SW 1271 (cell line): Measurements from ENCODE around the gene TMEM243.

Experiments
- DNase-seq, 2 experiments: peaks; one replicate each; lab custom pipeline; 2025; lab: John Stamatoyannopoulos, UW

The TMEM243 gene

GRCh38 chr7:87156709-87157108 is 62.8 kb downstream of the TMEM243 start:
- DNase-seq, result no peak

- DNase-seq, result no peak
Measured at GRCh38 chr7:87155788-87156187, 63.7 kb downstream of the TMEM243 start.

- no peak for DNase-seq
Measured at GRCh38 chr7:87154569-87154968, 65.0 kb downstream of the TMEM243 start.

GRCh38 chr7:87154166-87154565 is 65.4 kb downstream of the TMEM243 start:
- no peak for DNase-seq

- peak in 1 of 2 experiments; percentile 48 for DNase-seq
Measured at GRCh38 chr7:87152897-87153641, 66.5 kb downstream of the TMEM243 start.

GRCh38 chr7:87152112-87152896 is 67.2 kb downstream of the TMEM243 start, which contains the start of gene DMTF1:
Gene DMTF1, plus strand, starts transcription at chr7:87152453. Its CDS starts 12,489 bp downstream, at chr7:87164942.
- DNase-seq, result peak; percentile 91 to 92

- no peak for DNase-seq
Measured at GRCh38 chr7:87151729-87152111, 67.8 kb downstream of the TMEM243 start.

GRCh38 chr7:87151002-87151728 is 68.4 kb downstream of the TMEM243 start:
- DNase-seq, result no peak

GRCh38 chr7:87148332-87148955 is 71.1 kb downstream of the TMEM243 start:
- peak; percentile 2 to 49 for DNase-seq

- DNase-seq, result no peak
Measured at GRCh38 chr7:87147500-87147899, 72.0 kb downstream of the TMEM243 start.

- DNase-seq, result no peak
Measured at GRCh38 chr7:87146740-87147386, 72.7 kb downstream of the TMEM243 start.
